ENCODE results near the gene TMEM178A. TPM values are rescaled to one million over a fixed set of nuclear protein-coding genes. Genes with fewer than 3 reads are reported as not detected.
A peak's percentile ranks its signal among the peaks of the same experiment; 100 is the strongest.
"Not testable (repeated sequence)": the region's sequence is repeated elsewhere in the genome, so short reads cannot be mapped to it uniquely, and the experiment has no call there.

Gene TMEM178A
- total RNA-seq, 1 experiment from 2014 or later = 0.13 TPM

DNA sequence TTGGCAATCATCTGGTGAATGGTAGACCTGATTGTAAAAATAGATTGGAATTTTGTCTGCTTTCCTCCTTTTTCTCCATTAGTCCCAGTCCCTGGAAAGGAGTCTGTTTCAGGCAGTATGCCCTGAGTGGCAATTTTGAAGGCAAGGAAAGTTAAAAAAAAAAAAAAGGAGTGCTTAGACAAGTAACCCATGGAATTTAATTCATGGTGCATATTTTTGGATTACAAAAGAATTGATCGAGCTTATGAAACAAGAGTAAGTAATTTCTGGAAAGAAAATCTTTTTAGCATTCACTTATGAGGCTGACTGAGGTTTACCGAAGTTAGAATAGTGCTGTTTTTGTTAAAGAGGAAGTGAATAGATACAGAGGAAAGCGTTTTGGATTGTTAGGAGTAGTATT is 29.4 kb upstream of the TMEM178A start:
- Histone ChIP-seq H3K27ac (no peak overlapping the region), H3K4me3 (no peak overlapping the region), H3K9me3 (replicated peaks) (no peaks in the 10 kb centered on the region), H3K36me3 (no peaks in the 10 kb centered on the region), H3K27me3 (replicated peaks) (no peaks in the 10 kb centered on the region), H3K4me1 (replicated peaks) (peaks cover 32% of the 10 kb centered on the region)
- no peak for DNase-seq (ENCODE audit: low read depth in 1 of 2, low spot score in 2 of 2)

DNA sequence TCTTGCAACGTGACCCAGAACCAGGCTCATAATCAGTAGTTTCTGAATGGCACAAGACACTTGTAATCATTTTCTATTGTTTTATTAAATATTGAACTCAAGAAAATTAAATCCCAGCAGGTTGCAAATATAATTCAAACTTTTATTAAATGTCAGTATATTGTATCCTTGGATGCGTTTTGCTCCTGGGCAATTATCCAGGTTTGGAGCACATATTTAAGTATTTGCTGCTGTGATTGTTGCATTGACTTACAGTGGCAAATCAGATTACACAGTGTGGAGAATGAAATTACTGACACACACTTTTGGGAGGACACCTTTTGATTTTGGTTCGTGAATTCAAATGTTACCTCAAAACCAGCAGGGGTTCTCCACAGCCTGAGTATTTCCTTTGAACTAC is 27.1 kb upstream of the TMEM178A start:
- peaks cover 25% of the 10 kb centered on the region for H3K4me1 ChIP-seq (replicated peaks)
- H3K9me3 ChIP-seq (replicated peaks) = no peaks in the 10 kb centered on the region
- H3K27ac ChIP-seq = no peak overlapping the region
- no peak for DNase-seq (ENCODE audit: low read depth in 1 of 2, low spot score in 2 of 2)
- no peaks in the 10 kb centered on the region for H3K36me3 ChIP-seq
- no peak overlapping the region for H3K4me3 ChIP-seq
- no peaks in the 10 kb centered on the region; the same call in 1 of the 2 replicates for H3K27me3 ChIP-seq (replicated peaks)

DNA sequence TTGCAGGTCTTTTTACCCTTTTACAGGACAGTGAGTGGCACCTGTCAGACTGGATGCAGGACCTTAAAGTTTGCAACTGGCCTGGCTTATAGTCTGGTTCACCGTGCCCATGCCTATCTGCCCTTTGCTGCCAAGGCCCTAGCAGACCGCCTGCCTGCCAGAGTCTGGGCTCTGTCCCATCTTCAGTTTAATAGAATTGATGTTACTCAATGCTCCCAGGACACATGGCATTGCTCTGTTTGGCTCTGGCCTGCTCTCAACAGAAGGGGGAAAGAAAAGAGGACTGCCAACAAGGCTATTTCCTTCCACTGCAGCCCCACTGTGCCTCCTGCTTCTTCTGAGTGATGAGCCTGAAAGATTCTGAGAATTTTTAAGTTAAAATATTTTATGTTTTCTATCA is 25.6 kb upstream of the TMEM178A start:
- peaks cover 25% of the 10 kb centered on the region for H3K4me1 ChIP-seq (replicated peaks)
- no peaks in the 10 kb centered on the region for H3K9me3 ChIP-seq (replicated peaks)
- H3K36me3 ChIP-seq = no peaks in the 10 kb centered on the region
- H3K27ac ChIP-seq = no peak overlapping the region
- no peak overlapping the region for H3K4me3 ChIP-seq
- H3K27me3 ChIP-seq (replicated peaks) = no peaks in the 10 kb centered on the region; the same call in 1 of the 2 replicates
- DNase-seq (ENCODE audit: low read depth in 1 of 2, low spot score in 2 of 2) = no peak

DNA sequence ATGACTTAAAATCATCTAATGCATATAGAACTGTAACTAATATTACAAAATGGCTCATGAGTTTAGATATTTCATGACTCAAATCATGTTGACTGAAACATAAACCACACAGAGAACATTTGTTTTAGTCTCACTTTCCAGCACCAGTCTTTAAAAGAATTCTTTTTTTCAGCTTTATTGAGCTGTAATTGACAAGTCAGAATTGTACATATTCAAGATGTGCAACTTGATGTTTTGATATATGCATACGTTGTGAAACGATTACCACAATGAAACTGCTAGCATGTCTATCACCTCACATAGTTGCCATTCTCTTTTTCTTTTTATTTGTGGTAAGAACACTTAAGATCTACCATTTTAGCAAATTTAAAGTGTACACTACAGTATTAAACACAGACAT is 25.0 kb upstream of the TMEM178A start:
- DNase-seq (ENCODE audit: low read depth in 1 of 2, low spot score in 2 of 2) = no peak
- Histone ChIP-seq H3K9me3 (replicated peaks) (no peaks in the 10 kb centered on the region), H3K4me3 (no peak overlapping the region), H3K4me1 (replicated peaks) (peaks cover 25% of the 10 kb centered on the region), H3K36me3 (no peaks in the 10 kb centered on the region), H3K27ac (no peak overlapping the region), H3K27me3 (replicated peaks) (no peaks in the 10 kb centered on the region; the same call in 1 of the 2 replicates)

DNA sequence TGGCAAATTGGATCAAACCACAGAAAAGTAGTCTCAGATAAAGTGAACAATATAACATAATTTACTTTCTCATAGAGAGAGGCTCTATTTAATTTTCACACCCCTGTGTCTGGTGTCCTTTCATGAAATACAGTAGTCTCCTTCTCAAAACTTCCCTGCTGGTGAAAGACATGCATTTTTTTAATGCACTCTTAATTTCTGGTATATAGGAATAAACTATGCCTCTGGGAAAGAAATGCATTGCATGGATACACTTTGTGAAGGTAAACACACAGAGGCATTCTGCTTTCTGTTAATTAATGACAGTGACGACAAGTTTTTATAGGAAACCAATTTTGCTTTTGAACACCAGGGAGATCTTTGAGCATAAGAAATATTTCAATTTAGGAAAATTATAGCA is 24.1 kb upstream of the TMEM178A start:
- no peak for DNase-seq (ENCODE audit: low read depth in 1 of 2, low spot score in 2 of 2)
- no peaks in the 10 kb centered on the region for H3K9me3 ChIP-seq (replicated peaks)
- H3K36me3 ChIP-seq = no peaks in the 10 kb centered on the region
- no peaks in the 10 kb centered on the region; the same call in 1 of the 2 replicates for H3K27me3 ChIP-seq (replicated peaks)
- H3K4me1 ChIP-seq (replicated peaks) = peaks cover 25% of the 10 kb centered on the region
- H3K4me3 ChIP-seq = no peak overlapping the region
- H3K27ac ChIP-seq = 0 out of 2 replicates have a peak overlapping the region, but pooled peaks have one; percentile 23

DNA sequence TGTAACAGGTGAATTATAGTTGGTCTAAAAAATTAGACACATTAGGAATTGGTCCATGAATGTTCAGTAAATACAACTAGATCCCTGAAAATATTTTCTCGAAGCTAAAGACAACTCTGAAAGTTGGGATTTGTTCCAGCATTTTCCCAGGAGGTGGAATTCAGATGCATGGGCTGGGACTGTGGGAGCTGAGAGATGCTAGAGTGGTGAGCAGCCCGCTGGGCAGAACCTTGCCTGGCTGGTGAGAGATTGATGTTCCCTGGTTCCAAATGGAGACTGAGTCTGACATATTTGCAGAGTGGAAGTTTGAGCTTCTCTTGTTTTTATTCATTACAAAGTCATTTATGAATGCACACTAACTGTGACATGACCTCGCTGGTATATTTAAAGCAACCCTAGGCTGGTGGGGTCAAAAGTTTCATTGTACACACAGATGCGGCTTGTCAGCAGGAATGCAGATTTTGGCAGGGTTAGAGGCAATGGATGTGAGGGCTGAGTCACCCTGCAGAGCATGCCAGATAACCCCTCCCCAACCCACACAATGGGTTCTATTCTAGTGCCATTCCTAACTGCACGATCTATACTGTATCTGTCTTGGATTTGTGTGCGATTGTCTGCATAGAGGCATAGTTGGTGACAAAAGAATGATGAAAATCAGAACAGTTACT is 23.5 kb upstream of the TMEM178A start:
- H3K4me3 ChIP-seq = no peak overlapping the region
- DNase-seq (ENCODE audit: low read depth in 1 of 2, low spot score in 2 of 2) = peak; percentile 83
- H3K9me3 ChIP-seq (replicated peaks) = no peaks in the 10 kb centered on the region
- H3K27me3 ChIP-seq (replicated peaks) = no peaks in the 10 kb centered on the region; the same call in 1 of the 2 replicates
- peaks cover 25% of the 10 kb centered on the region for H3K4me1 ChIP-seq (replicated peaks)
- H3K36me3 ChIP-seq = no peaks in the 10 kb centered on the region
- peak overlapping the region; percentile 58 for H3K27ac ChIP-seq

DNA sequence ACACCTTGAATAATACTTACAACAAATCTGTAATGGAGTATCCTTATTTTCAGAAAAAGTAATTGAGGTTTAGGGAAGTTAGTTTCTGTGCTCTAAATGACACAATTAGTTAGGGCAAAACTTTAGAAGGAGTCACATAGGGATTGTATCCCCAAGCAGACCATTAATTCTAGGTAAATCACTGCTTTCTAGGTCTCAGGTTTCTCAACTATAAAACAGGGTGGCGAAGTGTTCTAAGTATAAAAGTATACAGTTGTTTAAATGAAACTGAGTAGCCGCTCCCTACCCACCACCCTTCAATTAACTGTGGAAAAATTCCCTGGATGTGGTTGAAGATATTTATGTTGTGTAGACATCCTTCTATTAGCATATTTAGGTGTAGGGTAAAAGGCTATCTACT is 19.9 kb upstream of the TMEM178A start:
- Histone ChIP-seq H3K27ac (no peak overlapping the region), H3K9me3 (replicated peaks) (no peaks in the 10 kb centered on the region), H3K27me3 (replicated peaks) (no peaks in the 10 kb centered on the region; the same call in 1 of the 2 replicates), H3K4me3 (no peak overlapping the region), H3K36me3 (no peaks in the 10 kb centered on the region), H3K4me1 (replicated peaks) (peaks cover 17% of the 10 kb centered on the region)
- DNase-seq (ENCODE audit: low read depth in 1 of 2, low spot score in 2 of 2) = no peak

DNA sequence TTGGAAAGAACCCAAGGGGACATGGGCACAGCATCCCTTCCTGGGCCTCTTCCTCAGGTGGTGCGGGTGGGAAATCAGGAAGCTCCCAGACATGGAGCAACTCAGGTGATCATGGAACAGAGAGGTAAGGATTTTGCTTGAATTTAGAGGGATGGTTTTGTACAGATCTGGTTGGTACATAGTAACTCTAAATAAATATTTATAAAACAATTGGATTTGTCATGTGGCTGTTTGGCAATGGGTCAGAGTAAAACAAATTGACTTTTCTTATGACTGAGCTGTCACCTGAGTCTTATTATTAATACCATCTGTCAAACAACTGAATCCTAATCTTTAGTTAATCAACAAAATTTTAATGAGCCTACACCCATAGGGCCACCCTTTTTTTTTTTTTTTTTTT is 19.4 kb upstream of the TMEM178A start:
- Histone ChIP-seq H3K9me3 (replicated peaks) (no peaks in the 10 kb centered on the region), H3K36me3 (no peaks in the 10 kb centered on the region), H3K4me1 (replicated peaks) (peaks cover 17% of the 10 kb centered on the region), H3K27ac (no peak overlapping the region), H3K4me3 (no peak overlapping the region), H3K27me3 (replicated peaks) (no peaks in the 10 kb centered on the region; the same call in 1 of the 2 replicates)
- no peak for DNase-seq (ENCODE audit: low read depth in 1 of 2, low spot score in 2 of 2)

DNA sequence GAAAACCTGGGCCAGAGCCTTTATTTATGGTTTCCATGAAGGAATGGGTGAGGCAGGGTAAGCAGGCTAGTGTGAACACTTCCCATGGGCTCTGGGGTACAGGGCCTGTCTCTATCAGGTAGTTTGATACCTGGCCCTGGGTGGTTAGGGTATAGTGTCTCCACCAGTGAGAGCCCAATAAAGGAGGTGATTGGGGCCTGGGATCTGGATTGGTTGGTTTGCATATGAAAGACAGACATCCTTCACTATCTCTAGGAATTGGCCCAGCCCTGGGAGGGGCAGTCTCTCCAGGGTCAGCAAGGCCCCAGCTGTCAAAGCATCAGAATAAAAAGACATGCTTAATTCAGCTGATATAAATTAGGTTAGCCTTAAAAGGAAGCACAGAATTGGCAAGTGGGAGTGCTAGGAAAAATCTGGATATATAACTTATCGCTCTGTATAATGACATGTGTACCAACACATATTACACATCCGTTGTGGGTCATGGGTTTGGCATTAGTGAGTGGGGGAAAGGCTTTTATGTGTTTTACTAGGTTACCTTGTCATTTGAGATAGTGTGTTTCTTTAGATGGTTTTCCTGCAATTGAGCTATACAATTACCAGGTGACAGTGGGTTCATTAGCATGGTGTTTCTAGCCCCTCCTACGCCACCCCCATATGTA is 18.5 kb upstream of the TMEM178A start:
- Histone ChIP-seq H3K9me3 (replicated peaks) (no peaks in the 10 kb centered on the region), H3K4me3 (no peak overlapping the region), H3K27me3 (replicated peaks) (no peaks in the 10 kb centered on the region), H3K4me1 (replicated peaks) (peaks cover 8% of the 10 kb centered on the region), H3K36me3 (no peaks in the 10 kb centered on the region), H3K27ac (no peak overlapping the region)
- no peak for DNase-seq (ENCODE audit: low read depth in 1 of 2, low spot score in 2 of 2)

DNA sequence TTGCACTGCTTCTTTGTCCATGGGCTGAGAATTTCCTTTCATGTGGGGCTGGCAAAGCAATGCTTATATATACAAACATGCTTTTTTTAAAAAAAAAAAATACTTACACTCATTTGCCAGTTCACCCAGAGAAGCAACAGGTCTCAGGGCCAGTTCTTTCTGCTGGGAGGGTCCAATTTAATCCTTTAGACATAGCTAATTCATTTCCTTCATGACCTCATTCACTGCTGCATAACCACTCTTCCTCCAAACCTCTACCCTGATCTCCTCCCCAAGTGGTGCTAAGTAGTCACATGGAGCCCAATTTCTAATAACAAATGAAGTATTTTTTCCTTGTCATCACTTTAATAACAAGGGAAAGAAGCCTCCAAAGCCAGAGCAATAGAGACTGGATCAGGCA is 17.1 kb upstream of the TMEM178A start:
- Histone ChIP-seq H3K27me3 (replicated peaks) (no peaks in the 10 kb centered on the region), H3K27ac (no peak overlapping the region), H3K4me3 (no peak overlapping the region), H3K9me3 (replicated peaks) (no peaks in the 10 kb centered on the region), H3K36me3 (no peaks in the 10 kb centered on the region), H3K4me1 (replicated peaks) (no peaks in the 10 kb centered on the region)
- DNase-seq (ENCODE audit: low read depth in 1 of 2, low spot score in 2 of 2) = no peak

DNA sequence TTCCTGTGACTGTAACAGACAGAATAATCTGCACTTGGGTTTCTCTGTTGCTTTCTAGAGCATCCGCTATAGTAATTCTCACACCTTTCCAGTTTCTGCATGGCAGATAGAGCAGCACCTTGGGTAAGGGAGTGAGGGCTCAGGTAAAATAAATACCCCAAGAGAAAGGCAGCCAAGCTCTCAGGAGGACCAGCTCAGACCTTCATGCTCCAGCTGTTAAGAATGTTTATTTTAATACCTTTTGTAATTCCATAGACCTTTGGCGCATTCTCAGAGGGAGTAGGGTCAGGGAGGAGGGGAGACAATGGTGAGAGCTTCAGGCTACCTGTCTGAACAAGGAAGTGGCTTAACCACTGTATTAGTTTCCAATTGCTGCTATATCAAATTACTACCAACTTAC is 16.2 kb upstream of the TMEM178A start:
- Histone ChIP-seq H3K4me3 (no peak overlapping the region), H3K9me3 (replicated peaks) (no peaks in the 10 kb centered on the region), H3K27me3 (replicated peaks) (no peaks in the 10 kb centered on the region), H3K27ac (no peak overlapping the region), H3K36me3 (no peaks in the 10 kb centered on the region), H3K4me1 (replicated peaks) (no peaks in the 10 kb centered on the region)
- DNase-seq (ENCODE audit: low read depth in 1 of 2, low spot score in 2 of 2) = no peak

DNA sequence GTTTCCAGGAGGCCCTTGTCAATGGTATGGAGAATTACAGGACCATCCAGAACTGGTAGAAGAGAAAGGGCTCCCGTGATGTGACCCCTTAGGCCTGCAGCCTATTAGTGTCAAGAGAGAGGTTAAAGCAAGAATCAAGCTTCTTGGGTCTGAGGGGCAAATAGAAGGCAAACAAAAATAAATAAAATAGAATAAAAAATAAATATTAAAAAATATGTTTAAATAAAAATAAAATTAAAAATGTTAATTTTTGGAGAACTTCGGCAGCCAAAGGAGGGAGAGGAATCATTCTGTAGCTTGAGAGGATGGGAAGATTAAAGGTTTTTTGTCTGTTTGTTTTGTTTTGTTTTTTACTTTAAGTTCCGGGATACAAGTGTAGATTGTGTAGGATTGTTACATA is 15.2 kb upstream of the TMEM178A start:
- Histone ChIP-seq H3K27me3 (replicated peaks) (no peaks in the 10 kb centered on the region), H3K9me3 (replicated peaks) (no peaks in the 10 kb centered on the region), H3K4me3 (no peak overlapping the region), H3K36me3 (no peaks in the 10 kb centered on the region), H3K4me1 (replicated peaks) (no peaks in the 10 kb centered on the region), H3K27ac (no peak overlapping the region)
- DNase-seq (ENCODE audit: low read depth in 1 of 2, low spot score in 2 of 2) = no peak

DNA sequence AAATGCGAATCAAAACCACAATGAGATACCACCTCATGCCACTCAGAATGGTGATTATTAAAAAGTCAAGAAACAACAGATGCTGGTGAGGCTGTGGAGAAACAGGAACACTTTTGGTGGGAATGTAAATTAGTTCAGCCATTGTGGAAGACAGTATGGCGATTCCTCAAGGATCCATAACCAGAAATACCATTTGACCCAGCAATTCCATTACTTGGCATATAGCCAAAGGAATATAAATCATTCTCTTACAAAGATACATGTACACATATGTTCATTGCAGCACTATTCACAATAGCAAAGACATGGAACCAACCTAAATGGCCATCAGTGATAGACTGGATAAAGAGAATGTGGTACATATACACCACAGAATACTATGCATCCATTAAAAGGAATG is 9.5 kb upstream of the TMEM178A start:
- DNase-seq (ENCODE audit: low read depth in 1 of 2, low spot score in 2 of 2); H3K9me3 ChIP-seq (replicated peaks); H3K4me1 ChIP-seq (replicated peaks); H3K27me3 ChIP-seq (replicated peaks); H3K27ac ChIP-seq; H3K36me3 ChIP-seq; H3K4me3 ChIP-seq: not testable (repeated sequence)

DNA sequence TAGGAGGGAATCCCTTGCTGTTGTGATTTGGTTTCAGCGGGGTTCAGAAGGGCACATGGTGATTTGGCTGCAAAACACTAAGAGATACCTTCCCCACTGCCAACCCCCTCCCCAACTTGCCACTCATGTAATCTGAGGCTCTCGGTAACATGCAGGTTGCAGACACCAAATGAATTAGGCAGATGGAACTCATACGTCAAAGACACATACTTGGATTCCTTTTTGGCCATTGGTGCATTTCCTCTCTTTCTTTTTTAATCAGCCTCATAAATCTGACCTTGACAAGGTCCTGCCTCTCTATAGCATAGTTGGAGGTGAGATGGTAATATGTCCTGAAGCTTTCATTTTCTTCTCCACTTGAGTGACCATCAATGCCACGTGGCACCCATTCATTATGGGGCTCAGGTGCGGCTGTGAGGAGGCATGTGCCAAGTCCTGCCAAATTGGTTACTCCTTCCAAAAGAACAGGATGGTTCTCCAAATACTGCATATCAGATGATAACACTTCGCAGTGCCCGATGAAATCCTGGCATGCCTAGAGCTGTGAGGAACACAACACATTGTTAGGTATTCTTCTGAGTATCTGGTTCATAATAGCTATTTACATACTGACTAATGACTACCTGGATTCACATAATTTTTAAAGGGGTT is 8.3 kb upstream of the TMEM178A start:
- peaks cover 18% of the 10 kb centered on the region for H3K4me1 ChIP-seq (replicated peaks)

More for the DNA sequence above, 8.3 kb upstream of the TMEM178A start:
- Histone ChIP-seq H3K4me3 (no peak overlapping the region), H3K9me3 (replicated peaks) (no peaks in the 10 kb centered on the region), H3K27me3 (replicated peaks) (no peaks in the 10 kb centered on the region), H3K27ac (no peak overlapping the region), H3K36me3 (no peaks in the 10 kb centered on the region)
- no peak for DNase-seq (ENCODE audit: low read depth in 1 of 2, low spot score in 2 of 2)

Data from SJSA1 (cell line).